GM12864 (cell line): ENCODE measurements around the gene TAF12.
"Not testable (repeated sequence)": the region's sequence is repeated elsewhere in the genome, so short reads cannot be mapped to it uniquely, and the experiment has no call there.

ENCODE experiments used
- DNase-seq: peaks from one replicate; pipeline ENCODE4 v3.0.0-alpha.2; 2011; ENCODE audit warnings: low read depth
- H3K4me3 ChIP-seq: 2 replicates; pipeline ENCODE4 v1.5.1; 2011; ENCODE audit warnings: mild to moderate bottlenecking, low read depth, low read length, control low read depth
- CTCF ChIP-seq: IDR thresholded peaks from 2 replicates; pipeline ENCODE4 v1.5.1; 2011; ENCODE audit warnings: low read depth, mild to moderate bottlenecking, moderate library complexity, low read length, control low read depth, inconsistent platforms; ENCODE audit errors: missing control alignments

Gene TAF12

GRCh38 chr1:28604411-28604810 is 38.5 kb downstream of the TAF12 start:
- no peak for TF ChIP-seq CTCF
- DNase-seq, result no peak
- H3K4me3 ChIP-seq, result no peak overlapping the region

GRCh38 chr1:28602536-28603439 is 40.1 kb downstream of the TAF12 start:
- TF ChIP-seq CTCF, result peak; percentile 54
- no peak for DNase-seq
- no peak overlapping the region for H3K4me3 ChIP-seq

GRCh38 chr1:28601696-28602095 is 41.2 kb downstream of the TAF12 start:
- no peak for DNase-seq
- no peak overlapping the region for H3K4me3 ChIP-seq
- no peak for TF ChIP-seq CTCF

- H3K4me3 ChIP-seq, DNase-seq: not testable (repeated sequence)
Measured at GRCh38 chr1:28596276-28596675, 46.6 kb downstream of the TAF12 start.

GRCh38 chr1:28595412-28596191 is 47.3 kb downstream of the TAF12 start:
- no peak for TF ChIP-seq CTCF
- no peak overlapping the region for H3K4me3 ChIP-seq
- no peak for DNase-seq

GRCh38 chr1:28594686-28595411 is 48.0 kb downstream of the TAF12 start:
- DNase-seq, H3K4me3 ChIP-seq: not testable (repeated sequence)

- not testable (repeated sequence) for DNase-seq, H3K4me3 ChIP-seq
Measured at GRCh38 chr1:28593988-28594356, 48.9 kb downstream of the TAF12 start.

- TF ChIP-seq CTCF, result no peak
- H3K4me3 ChIP-seq, result peak overlapping the region; percentile 35
Measured at GRCh38 chr1:28592321-28593071, 50.4 kb downstream of the TAF12 start.

More at GRCh38 chr1:28592321-28593071, 50.4 kb downstream of the TAF12 start:
- DNase-seq, result no peak
